HCT116 (cell line): Measurements from ENCODE around the gene CSNK2A1. TPM values are rescaled to one million over a fixed set of nuclear protein-coding genes. Genes with fewer than 3 reads are reported as not detected.
A peak's percentile ranks its signal among the peaks of the same experiment; 100 is the strongest.

Source experiments
- ATAC-seq: fragments of 200-7000 bp; cut with Tn5 transposase; 2 replicates; pipeline ENCODE4 v1.9.1; 2020; ENCODE audit warnings: mild to moderate bottlenecking, moderate library complexity
- BruUV-seq: library from RNA; stranded (reverse); fragments of 400-500 nt; replicated peaks from 2 replicates; lab custom pipeline; 2021; lab: Mats Ljungman, UMichigan
- CTCF ChIA-PET: fragments of 300-600 bp; sonication (Branson Sonifier 250); formaldehyde crosslinking; loops from one replicate; lab custom pipeline; 2021; ENCODE audit warnings: antibody characterized with exemption; lab: Charles Lee
- POLR2A ChIA-PET: fragments of 300-600, 350-600 bp; sonication (Branson Sonifier 250); formaldehyde crosslinking; loops from one replicate; lab custom pipeline; 2021; ENCODE audit warnings: antibody characterized with exemption; lab: Charles Lee
- RAD21 ChIA-PET, 2 experiments: fragments of 300-600 bp; sonication (Branson Sonifier 250); formaldehyde crosslinking; loops; one replicate each; lab custom pipeline; 2023; ENCODE audit warnings: low total read pairs in 2 of 2; ENCODE audit not compliant: uncharacterized antibody in 2 of 2, unreplicated experiment in 2 of 2, low non-redundant PET in 1 of 2; lab: Charles Lee
- DNase-seq: peaks from one replicate; pipeline ENCODE4 v3.0.0-alpha.2; 2010; ENCODE audit warnings: low read depth, low spot score
- H2AFZ ChIP-seq: fragments of 200-600 bp; shearing (Covaris generic), sonication (generic); 2 replicates; pipeline ENCODE4 v1.6.1; 2017; ENCODE audit warnings: low read depth, mixed run types, mixed read lengths, antibody characterized with exemption, low read length; ENCODE audit not compliant: poor library complexity, severe bottlenecking
- H3K27ac ChIP-seq: 2 replicates; pipeline ENCODE4 v1.5.1; 2012; ENCODE audit warnings: low read depth, low read length
- H3K27me3 ChIP-seq: fragments of 200-600 bp; sonication (generic); 2 replicates; pipeline ENCODE4 v1.6.1; 2016; ENCODE audit warnings: mixed run types, low read length, mixed read lengths; ENCODE audit not compliant: insufficient read depth
- H3K36me3 ChIP-seq, 2 experiments: fragments of 200-500 bp in 1 of 2; fragments of 200-600 bp in 1 of 2; sonication (Bioruptor generic) in 1 of 2; sonication (generic) in 1 of 2; 2 replicates each; pipeline versions ENCODE4 v1.5.1 to v1.6.1; 2014 to 2016; ENCODE audit warnings: low read length in 2 of 2, inconsistent platforms in 1 of 2, mixed read lengths in 1 of 2, mixed run types in 1 of 2; ENCODE audit not compliant: insufficient read depth in 2 of 2, control insufficient read depth in 1 of 2
- H3K4me1 ChIP-seq, 2 experiments: fragments of 200-600 bp in 1 of 2; sonication (generic) in 1 of 2; 2 replicates each; pipeline versions ENCODE4 v1.5.1 to v1.6.1; 2012 to 2017; ENCODE audit warnings: low read length in 2 of 2, inconsistent platforms in 1 of 2, mild to moderate bottlenecking in 1 of 2, mixed read lengths in 1 of 2, mixed run types in 1 of 2, moderate library complexity in 1 of 2; ENCODE audit not compliant: insufficient read depth in 2 of 2, control insufficient read depth in 1 of 2
- H3K4me2 ChIP-seq: fragments of 200-600 bp; sonication (generic); 2 replicates; pipeline ENCODE4 v1.6.1; 2017; ENCODE audit warnings: mixed run types, low read length, mixed read lengths
- H3K4me3 ChIP-seq, 2 experiments: fragments of 200-600 bp in 1 of 2; sonication (generic) in 1 of 2; replicated peaks in 1 of 2; 2 replicates each; pipeline ENCODE4 v1.5.1; 2011 to 2016; ENCODE audit warnings: low read length in 2 of 2, control low read depth in 1 of 2, low read depth in 1 of 2, mild to moderate bottlenecking in 1 of 2, mixed read lengths in 1 of 2, mixed run types in 1 of 2
- H3K79me2 ChIP-seq: fragments of 200-600 bp; sonication (generic); 2 replicates; pipeline ENCODE4 v1.6.1; 2017; ENCODE audit warnings: mild to moderate bottlenecking, mixed run types, low read length, moderate library complexity, mixed read lengths; ENCODE audit not compliant: insufficient read depth
- H3K9ac ChIP-seq: fragments of 200-600 bp; sonication (generic); 2 replicates; pipeline ENCODE4 v1.6.1; 2016; ENCODE audit warnings: low read length, mixed read lengths
- H3K9me2 ChIP-seq: fragments of 200-600 bp; sonication (generic), shearing (Covaris generic); 2 replicates; pipeline ENCODE4 v1.6.1; 2017; ENCODE audit warnings: mixed run types, mild to moderate bottlenecking, moderate library complexity; ENCODE audit not compliant: insufficient read depth
- H3K9me3 ChIP-seq, 2 experiments: fragments of 200-500 bp in 1 of 2; fragments of 200-600 bp in 1 of 2; sonication (Bioruptor generic) in 1 of 2; sonication (generic) in 1 of 2; 2 replicates each; pipeline ENCODE4 v1.6.1; 2014 to 2017; ENCODE audit warnings: low read length in 2 of 2, mixed read lengths in 2 of 2, inconsistent platforms in 1 of 2, low read depth in 1 of 2, mild to moderate bottlenecking in 1 of 2, mixed run types in 1 of 2, moderate library complexity in 1 of 2; ENCODE audit not compliant: control insufficient read depth in 1 of 2, insufficient read depth in 1 of 2
- H4K20me1 ChIP-seq: fragments of 200-600 bp; sonication (generic), shearing (Covaris generic); 2 replicates; pipeline ENCODE4 v1.6.1; 2017; ENCODE audit warnings: mixed run types, mild to moderate bottlenecking, moderate library complexity; ENCODE audit not compliant: insufficient read depth
- CBX3 ChIP-seq: IDR thresholded peaks from 2 replicates; pipeline ENCODE4 v1.6.1; 2012; ENCODE audit warnings: low read depth
- CTCF ChIP-seq, 3 experiments: fragments of 200-600 bp in 1 of 3; sonication (generic) in 1 of 3; IDR thresholded peaks in 2 of 3; conservative IDR thresholded peaks in 1 of 3; 2 replicates each; pipeline ENCODE4 v1.5.1; 2012 to 2017; ENCODE audit warnings: low read depth in 2 of 3, low read length in 2 of 3, antibody characterized with exemption in 1 of 3, borderline replicate concordance in 1 of 3, control low read depth in 1 of 3, mild to moderate bottlenecking in 1 of 3, mixed read lengths in 1 of 3, mixed run types in 1 of 3, moderate library complexity in 1 of 3; ENCODE audit not compliant: insufficient read depth in 1 of 3
- ELF1 ChIP-seq: IDR thresholded peaks from 2 replicates; pipeline ENCODE4 v1.6.1; 2012; ENCODE audit warnings: low read depth, borderline replicate concordance
- POLR2AphosphoS5 ChIP-seq: IDR thresholded peaks from 2 replicates; pipeline ENCODE4 v1.6.1; 2011; ENCODE audit warnings: mild to moderate bottlenecking, low read depth, low read length, moderate library complexity
- RAD21 ChIP-seq: IDR thresholded peaks from 2 replicates; pipeline ENCODE4 v1.6.1; 2012; ENCODE audit warnings: low read depth, mild to moderate bottlenecking
- TCF7L2 ChIP-seq: IDR thresholded peaks from 2 replicates; pipeline ENCODE4 v1.7.0; 2011; ENCODE audit warnings: borderline replicate concordance, inconsistent platforms; ENCODE audit not compliant: insufficient read depth, insufficient read length; ENCODE audit errors: extremely low read depth
- intact Hi-C: fragments of 100-400 bp; cut with micrococcal nuclease; formaldehyde crosslinking; loops from 2 replicates; pipeline ENCODE4 v1.10.0; 2022
- total RNA-seq: library from RNA; stranded (reverse); gene quantifications from one replicate; pipeline ENCODE4 v1.2.1, GENCODE V29; 2021; ENCODE audit not compliant: unreplicated experiment

Gene CSNK2A1
- total RNA-seq, 1 experiment from 2014 or later, result 284 TPM

- TF ChIP-seq POLR2AphosphoS5, result no peak
Observed at GRCh38 chr20:562232-562897, 18.8 kb upstream of the CSNK2A1 start (continued).

GRCh38 chr20:561437-562231 is 18.0 kb upstream of the CSNK2A1 start:
- no peaks in the 10 kb centered on the region for H3K9me3 ChIP-seq
- H2AFZ ChIP-seq, result peak overlapping the region; percentile 79
- ChIA-PET POLR2A (interaction anchor here (1.4 kb wide), 1 partner anchor 84 kb away, joined by 5 read pairs; no protein-coding TSS in a partner anchor), RAD21 (interaction anchor here (1.0 kb wide), 2 partner anchors 83 to 84 kb away, joined by 4 to 6 read pairs; no protein-coding TSS in a partner anchor), CTCF (interaction anchor here (1.2 to 3.9 kb wide), 8 partner anchors 9 to 207 kb away, joined by 3 to 29 read pairs (median 6); partner anchors contain the start of gene SLC52A3)
- intact Hi-C loops, result loop anchor here (1.0 to 10.0 kb wide), 5 partner anchors 84 to 393 kb away; partner anchors contain the start of gene SLC52A3
- peak; percentile 95 for ATAC-seq
- no peaks in the 10 kb centered on the region for H3K79me2 ChIP-seq
- no TSS peak for BruUV-seq
- no peaks in the 10 kb centered on the region for H3K36me3 ChIP-seq
- peak overlapping the region; percentile 40 for H3K4me2 ChIP-seq
- 0 out of 4 replicates have a peak, but pooled peaks cover 0 to 3% of the 10 kb centered on the region in 2 experiments for H3K4me1 ChIP-seq
- no peak overlapping the region for H3K4me3 ChIP-seq
- no peak overlapping the region for H3K9ac ChIP-seq
- no peaks in the 10 kb centered on the region for H3K9me2 ChIP-seq
- TF ChIP-seq TCF7L2, result no peak
- no peak for TF ChIP-seq ELF1
- peak; percentile 95 to 96 (median 95) for TF ChIP-seq CTCF (IDR thresholded peaks at IDR 0.05 in 2 of 3, conservative IDR thresholded peaks at IDR 0.05 in 1 of 3; ENCODE audit: borderline replicate concordance in 1 of 3, insufficient read depth in 1 of 3, low read depth in 2 of 3, low read length in 2 of 3)
- TF ChIP-seq RAD21, result peak; percentile 96
- 0 out of 2 replicates have a peak, but pooled peaks have one; percentile 31 for TF ChIP-seq CBX3
- TF ChIP-seq, all 23 proteins: peak for 3
- Histone ChIP-seq H3K27me3 (no peaks in the 10 kb centered on the region), H3K27ac (no peak overlapping the region), H4K20me1 (no peaks in the 10 kb centered on the region)
- DNase-seq, result peak; percentile 73
